IPS-NIHi7 (cell line): ENCODE data around the gene ESYT2.

Source experiments
- DNase-seq: peaks from one replicate; pipeline ENCODE4 v3.0.0; 2012; ENCODE audit warnings: mixed read lengths; ENCODE audit errors: extremely low spot score

Gene ESYT2

DNA sequence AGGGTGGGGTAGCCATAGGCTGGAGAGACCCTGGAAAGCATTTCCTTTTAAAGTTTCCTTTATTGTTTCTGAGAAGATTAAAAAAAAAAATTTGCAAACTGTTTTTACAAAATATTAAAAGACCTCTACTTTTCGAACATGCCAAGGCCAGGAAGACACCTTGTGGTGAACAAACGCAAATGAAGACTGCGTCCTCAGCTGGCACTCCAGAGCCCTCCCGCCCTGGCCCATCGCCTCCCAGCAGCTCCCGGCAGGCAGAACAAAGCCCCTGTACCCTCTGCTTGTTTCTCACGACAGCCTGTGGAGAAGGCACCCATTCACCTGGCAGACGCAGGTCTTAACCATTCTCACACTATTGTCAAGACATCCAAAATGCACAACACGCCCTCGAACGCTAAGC is 56.4 kb downstream of the ESYT2 start:
- DNase-seq: no peak

DNA sequence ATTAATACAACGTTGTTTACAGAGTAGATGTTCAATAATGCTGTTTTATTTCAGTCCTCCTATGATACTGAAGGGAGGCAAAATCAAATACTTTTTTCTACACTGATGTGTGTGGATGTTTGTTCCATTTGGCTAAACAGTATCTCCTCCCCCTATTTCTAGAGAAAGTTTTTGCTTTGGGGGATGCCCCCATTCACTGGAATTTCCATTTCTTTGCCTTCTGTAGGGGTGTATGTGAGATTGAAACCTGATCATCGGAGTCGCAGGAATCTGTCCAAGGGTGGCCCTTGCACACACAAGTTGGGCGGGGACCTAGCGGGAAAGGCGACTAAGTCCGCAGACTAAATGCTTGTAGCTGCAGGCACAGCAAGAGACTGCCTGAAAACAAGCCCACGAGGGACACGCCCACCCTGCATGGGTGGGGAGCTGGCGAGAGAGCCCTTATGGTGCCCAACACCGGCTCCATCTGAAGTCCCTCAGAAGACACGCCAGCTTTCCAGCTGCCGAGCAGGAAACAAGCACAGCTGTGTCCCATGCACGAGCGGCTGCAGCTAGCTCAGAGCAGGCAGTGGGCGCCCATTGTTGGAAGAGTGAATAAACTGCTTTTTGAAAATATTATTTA is 58.0 kb downstream of the ESYT2 start:
- DNase-seq: no peak

DNA sequence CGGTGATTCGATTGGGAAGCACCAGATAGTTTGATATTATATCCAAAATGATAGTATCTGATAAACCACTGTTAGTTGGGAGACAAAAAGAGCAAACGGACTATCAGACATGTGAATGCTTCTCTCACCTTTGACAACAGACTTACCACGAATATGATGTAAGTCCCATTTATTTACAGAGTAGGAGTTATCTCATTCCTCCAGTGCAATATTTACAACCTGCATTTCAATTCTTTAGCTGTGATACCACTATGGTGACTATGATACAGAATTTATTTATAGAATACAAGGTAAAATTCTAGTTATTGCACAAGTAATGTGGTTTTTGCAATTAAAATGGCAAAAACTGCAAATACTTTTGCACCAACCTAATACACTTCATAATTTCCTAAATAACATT is 61.6 kb downstream of the ESYT2 start:
- no peak for DNase-seq

DNA sequence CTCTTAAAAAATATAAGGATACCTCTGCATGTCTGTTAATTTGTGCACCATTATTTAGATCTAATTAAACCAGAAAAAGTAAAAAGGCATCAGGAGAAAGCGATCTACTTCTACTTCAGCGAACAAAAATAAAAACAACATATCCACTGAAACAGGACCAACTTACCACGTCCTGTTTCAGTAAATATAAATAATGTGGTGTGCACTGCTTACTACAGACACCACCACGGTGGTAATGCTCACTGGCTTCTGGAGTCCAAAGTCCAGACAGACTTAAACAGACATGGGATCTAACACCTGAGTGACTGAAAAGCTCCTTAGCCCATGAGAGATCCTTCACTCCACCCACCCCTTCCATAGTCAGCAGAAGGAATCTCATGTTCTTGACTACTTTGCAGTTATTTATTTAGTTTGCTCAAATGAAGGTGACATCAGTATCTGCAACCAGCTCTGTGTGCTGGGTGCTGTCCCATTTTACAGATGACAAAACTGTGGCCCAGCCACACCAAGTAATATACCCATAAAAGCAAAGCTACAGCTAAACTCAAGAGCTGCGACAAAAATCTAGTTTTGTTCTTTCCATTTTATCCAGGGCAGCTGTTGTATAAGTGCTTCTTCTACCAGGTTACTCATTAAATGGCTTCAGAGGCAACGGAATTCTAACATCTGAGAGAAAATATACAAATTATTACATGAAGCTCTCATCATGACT is 62.6 kb downstream of the ESYT2 start:
- DNase-seq: no peak

DNA sequence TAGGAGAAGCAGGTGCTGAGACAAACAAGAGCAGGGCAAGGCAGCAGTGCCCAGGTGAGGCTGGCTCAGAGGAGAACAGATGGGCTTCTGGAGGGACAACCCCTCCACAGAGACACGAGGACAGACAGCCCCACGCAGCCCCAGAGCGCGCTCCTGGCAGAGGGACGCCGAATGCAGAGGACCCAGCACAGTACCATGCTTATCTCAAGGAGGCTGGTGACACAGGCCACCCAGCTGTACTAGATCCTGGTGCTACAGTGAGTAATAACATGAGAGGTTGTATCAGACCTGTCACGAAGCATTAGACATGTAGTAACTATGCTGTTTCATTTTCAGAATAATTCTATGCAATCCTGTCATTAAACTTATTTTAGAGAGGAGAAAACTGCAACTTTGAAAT is 64.3 kb downstream of the ESYT2 start:
- no peak for DNase-seq

DNA sequence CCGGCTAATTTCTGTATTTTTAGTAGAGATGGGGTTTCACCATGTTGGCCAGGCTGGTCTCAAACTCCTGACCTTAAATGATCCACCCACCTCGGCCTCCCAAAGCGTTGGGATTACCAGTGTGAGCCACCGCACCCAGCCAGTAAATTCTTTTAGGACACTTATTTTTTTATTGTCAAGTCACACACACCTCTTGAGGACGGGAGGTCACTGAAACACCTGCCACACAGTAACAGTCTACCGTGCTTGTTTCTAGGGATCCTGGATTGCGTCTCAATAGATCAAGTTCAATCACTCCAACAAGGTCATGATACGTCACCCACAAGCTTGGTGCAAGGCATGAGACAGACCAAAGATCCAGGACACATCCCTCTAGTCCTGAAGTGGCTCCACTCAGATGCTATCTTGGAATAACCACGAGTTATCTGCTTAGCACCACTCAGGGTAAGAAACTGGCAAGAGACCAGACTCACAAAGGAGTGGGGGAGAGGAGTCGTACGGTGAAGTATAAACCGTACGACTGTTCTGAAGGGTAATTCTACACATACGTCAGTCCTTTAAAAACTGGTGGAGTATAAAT is 65.8 kb downstream of the ESYT2 start:
- no peak for DNase-seq

DNA sequence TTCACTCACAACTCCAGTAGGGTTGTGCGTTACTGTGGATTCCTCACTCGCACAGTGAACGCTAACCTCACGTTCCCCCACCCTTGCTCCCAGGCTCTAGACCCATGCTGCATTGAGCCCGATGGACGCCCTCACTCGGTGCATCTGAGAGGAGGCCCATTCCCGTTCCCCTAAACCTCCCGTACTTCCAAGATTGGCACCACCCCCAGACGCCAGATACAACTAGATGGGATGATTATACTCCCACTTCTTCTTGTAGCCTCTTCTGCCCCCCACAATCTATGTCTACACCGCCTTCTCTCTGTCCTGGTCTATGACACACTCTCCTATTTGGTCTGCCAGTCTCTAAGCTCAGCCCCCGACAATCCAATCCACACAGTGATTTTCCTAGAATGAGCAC is 67.4 kb downstream of the ESYT2 start:
- no peak for DNase-seq

DNA sequence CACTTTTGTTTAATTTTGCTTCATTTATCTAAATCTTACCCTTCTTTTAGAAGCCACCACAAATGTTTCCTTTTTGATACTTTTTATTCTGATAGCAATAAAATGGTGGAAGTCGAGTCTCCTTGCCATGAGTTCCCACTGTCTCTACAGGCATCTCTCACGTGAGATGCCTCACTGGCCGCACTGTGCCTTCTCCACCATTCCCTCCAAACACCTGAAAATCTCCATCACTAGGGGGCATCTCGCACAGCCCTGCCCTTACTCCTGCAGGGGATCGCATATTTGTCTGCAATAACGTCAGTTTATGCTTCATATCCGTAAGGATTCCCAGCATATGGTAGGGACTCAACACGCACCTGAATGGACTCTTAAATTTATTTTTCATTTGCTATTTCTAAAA is 68.4 kb downstream of the ESYT2 start:
- no peak for DNase-seq

DNA sequence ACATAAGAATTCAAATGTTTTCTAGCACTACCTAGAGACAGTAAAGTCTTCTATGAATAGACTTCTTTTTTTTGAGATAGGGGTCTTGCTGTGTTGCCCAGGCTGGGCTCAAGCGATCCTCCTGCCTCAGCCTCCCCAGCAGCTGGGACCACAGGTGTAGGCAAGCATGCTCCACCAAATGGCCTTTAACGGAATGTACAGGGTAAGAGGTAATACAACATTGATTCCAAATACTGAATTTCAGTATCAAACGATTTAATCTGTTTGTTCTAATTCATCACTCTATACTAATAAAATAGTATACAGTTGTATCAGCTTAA is 68.9 kb downstream of the ESYT2 start:
- no peak for DNase-seq

DNA sequence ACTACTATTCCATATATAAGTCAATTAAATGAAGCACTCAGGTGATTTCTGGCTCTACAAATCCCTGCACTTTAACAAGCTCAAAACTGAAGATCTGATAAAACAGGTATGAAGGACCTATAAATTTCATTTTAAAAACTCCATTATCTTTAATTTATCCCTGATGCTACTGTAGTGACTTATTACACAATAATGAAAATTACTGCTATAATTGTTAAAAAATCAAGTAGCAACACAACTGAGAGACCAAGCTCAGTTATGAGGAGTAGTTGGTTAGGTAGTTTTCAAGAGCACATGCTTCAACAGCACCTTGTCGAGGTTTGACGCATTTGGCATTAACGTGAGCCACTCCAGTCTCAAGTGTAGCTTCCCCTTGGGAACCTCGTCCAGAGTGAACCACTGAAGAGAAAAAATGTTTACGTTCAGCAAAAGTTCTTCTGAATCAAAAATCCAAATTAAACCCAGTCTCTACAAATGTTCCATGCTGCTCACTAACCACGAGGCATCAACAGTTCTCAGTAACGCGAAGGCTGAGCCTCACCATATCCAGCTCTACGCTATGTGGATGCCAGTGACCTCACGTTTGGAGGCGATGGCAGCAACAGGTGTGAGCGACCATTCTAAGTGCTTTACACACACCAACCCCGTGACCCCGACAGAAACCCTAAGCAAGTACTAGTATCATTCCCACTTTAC is 69.4 kb downstream of the ESYT2 start:
- no peak for DNase-seq

DNA sequence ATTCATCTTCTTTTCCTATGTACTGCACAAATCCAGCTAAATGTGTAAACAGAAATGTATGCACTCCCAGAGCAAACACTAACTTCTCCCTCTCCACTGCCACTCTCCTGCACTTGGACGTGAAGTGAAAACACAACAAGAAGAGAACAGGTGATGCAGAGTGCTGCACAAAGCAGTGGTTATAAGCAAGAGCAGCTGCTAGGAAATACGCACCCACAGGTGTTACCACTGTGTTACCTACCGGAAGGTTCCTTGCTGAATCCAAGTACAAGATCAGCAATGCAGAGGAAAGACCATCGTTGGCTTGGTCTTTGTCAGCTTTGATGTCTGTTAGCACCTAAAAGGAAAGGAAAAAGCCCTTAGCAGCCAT is 70.1 kb downstream of the ESYT2 start:
- DNase-seq: no peak

DNA sequence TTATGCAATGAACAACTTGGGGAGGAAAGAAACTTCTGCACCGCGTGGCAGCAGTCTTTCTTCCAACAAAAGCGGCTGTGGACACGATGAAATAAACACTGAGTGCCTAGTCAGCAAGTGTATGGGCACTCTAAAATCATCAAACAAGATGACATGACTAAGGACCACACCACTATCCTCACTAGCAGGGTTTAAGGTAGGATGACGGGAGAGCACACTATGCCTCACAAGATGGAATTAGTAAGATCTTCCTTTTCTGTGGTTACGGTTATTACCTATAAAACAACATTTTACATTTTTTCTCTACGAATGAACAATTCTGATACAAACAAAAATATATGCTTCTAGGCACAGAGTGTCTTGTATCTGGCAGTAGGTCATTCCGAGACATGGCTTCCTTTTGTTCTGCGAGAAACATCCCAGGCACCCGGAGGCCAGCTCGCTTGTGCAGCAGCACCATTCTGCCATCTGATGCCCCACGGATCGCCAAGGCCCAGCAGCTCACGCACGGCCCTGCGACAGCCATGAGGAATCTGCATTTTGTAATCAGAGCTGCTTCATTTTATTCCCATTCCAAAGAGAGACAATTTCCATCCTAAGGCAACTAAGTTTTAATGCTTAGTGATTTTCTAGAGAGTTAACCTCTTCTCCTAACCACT is 70.6 kb downstream of the ESYT2 start:
- DNase-seq: no peak

DNA sequence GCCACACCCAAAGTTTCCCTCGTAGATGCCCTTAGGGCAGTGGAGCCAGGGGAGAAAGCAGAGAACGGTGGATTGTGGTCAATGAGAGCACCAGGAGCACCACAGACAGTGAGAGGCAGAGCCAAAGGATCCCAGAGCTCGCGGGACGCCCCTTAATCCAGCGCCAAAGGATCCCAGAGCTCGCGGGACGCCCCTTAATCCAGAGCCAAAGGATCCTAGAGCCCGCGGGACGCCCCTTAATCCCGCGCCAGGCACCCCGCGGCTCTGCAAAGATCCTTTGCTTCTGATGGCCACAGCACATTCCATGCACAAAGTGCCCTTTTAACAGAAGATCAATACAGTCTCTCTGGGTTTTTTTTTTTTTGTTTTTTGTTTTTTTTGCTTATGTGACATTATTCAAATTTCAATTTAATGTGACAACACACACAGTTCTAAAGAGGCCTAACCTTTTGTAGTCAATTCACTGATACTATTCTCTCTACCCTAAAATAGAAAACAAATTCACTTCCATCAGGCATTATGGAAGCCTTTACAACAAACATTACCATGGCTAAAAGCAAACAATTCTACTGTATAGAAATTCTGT is 71.8 kb downstream of the ESYT2 start:
- DNase-seq: no peak

DNA sequence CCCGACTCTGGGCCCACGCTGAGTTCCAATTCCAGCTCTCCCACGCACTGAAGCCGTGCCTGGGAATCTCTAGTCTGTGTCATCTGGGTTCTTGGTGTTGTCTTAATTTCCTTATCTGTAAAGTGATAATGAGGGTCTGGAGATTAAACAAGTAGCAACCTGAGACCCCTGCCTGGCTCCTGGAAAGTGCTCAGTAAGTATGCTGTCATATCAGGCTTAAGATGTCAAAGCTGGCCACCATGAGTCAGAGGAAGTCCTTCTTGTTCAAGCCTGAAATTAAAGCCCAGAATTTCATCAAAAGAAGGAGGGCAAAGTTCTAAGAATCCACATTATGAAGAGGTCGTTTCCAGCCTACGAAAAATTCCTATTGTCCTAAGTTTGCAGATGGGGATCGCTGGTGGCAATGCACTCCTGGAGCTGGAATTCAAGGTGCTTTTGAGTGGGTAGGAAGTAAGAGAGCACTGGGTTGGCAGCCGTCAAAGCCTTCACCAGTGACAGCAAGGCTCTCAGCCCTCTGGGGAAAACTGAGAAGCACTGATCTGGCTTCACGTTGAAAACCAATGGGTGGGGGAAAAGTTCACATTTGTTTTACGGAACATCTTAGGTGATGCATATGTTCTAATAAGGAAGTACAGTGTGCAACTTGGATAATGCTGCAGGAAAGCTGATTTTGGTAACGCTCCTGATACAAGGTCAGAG is 74.4 kb downstream of the ESYT2 start:
- no peak for DNase-seq

DNA sequence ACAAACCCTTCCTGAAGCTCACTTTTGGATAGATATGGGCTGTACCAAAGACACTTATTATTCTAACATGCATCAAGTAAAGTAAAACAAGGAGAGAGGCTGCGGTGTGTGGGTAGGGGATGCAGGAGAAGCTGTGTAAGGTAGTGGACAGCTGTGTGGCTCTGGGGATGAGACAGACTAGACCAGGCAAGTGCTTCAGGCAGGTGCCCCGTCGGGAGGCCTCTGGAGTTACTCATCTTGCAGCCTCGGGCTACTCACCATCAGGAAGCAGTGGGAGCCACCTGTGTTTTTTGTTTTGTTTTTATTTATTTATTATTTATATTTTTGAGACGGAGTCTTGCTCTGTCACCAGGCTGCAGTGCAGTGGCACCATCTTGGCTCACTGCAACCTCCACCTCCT is 75.4 kb downstream of the ESYT2 start:
- no peak for DNase-seq

DNA sequence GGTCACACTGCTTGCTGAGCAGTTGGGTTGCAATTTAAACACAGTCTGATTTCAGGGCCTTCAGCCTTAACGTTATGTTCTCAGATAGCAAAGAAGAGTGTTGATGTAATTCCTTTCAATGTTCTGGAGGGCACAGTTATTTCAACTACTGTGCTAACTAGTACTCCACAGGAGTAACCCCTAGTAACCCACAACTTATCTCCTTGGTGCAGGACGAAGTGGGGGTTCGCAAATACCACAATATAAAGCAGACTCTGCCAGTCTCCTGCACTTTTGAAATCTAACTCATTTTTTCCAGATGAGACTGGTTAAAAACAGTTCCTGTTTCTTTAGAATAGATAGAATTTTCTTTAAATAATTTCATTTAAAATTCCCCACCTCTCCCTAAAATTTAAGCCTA is 77.6 kb downstream of the ESYT2 start:
- no peak for DNase-seq

DNA sequence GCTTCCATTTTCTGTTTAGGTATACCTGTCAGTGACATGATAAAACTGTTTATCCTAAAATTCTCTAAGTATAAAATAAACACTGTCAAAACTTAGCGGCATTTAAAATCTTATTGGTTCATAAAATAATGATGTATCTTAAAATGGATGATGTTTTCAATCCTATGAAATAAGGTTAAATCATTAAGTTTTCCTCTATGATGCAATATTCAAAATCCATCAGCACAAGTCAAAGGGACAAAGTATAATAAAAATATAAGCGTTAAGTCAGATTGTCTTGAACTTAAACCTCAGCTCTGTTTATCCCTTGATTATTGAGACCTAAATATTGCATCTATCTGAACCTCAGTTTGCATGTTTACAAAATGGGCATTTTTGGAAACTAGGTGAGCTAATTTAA is 78.1 kb downstream of the ESYT2 start:
- DNase-seq: no peak

DNA sequence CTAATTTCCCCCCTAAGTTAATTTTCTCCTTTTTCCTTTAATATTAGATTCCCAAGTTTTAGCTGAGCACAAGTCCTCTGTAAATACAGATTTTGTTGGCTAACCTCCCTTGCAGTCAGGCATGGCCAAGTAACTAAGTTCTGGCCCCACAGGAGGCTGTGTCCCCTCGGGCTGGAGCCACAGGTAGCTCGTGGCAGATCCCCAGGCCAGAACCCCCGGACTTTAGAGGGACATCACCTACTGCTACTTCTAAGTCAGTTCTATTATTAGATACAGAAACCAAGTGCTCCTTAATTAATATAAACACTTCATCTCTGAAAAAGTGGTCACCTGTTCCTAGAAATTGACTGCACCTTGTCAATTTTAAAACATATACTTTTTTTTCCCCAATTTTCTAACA is 78.6 kb downstream of the ESYT2 start:
- no peak for DNase-seq

DNA sequence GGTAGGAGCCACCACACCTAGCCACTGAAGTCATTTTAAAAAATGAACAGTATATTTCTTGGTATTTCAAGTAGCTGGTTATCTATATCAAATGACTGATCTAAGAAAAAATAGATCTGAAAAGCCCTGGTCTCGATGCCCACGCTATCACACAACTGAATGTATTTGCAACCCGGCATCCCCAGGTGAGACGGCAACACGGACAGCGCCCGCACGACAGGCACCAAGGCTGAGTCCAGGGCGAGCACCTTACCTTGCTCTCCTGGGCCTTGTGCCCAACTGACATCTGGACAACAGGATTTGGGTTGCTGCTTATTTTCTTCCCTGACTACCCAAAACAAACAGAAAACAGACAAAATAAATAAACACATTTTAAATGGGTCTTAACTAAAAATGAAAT is 79.9 kb downstream of the ESYT2 start:
- DNase-seq: no peak

DNA sequence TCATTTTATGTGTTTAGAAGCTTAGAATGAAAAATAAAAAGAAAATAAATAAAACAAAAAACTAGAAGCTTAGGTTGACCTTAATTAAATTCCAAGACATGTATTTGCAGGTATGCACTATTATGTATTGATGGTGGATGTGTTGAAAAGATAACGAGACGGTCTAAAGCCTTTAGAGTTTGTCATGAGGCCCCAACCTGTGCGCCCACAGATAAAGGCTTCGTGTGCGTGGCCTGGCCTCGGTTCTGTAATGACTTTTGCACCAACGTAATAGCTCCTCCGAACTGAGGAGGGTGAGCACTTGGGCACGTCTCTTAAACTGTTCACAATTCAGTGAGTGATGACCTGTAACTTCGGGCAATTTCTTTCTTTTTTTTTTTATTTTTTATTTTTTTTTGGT is 81.0 kb downstream of the ESYT2 start:
- DNase-seq: no peak

DNA sequence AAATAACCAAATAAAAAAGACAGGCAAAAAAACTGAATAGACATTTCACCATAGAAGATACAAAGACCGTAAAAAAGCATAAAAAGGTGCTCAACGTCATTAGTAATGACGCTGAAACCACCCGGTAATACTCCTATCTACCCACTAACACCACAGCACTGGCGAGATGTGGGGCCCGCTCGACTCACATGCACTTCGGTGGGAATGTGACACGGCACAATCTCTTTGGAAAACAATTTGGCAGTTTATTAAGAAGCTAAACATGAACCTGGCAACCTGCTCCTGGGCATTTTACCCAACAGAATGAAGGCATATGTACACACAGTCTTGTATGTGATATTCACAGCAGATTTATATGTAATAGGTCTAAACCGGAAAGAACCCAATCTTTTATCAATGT is 81.9 kb downstream of the ESYT2 start:
- no peak for DNase-seq

DNA sequence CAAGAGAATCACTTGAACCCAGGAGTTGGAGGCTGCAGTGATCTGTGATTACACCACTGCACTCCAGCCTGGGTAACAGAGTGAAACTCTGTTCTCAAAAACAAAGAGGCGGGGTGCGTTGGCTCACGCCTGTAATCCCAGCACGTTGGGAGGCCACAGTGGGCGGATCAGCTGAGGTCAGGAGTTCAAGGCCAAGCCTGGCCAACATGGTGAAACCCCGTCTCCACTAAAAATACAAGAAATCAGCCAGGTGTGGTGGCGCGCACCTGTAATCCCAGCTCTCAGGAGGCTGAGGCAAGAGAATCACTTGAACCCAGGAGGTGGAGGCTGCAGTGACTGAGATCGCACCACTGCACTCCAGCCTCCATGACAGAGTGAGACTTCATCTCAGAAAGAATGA is 82.4 kb downstream of the ESYT2 start:
- DNase-seq: no peak
